HG03097 (cell line): ENCODE results near the gene NF2.
"Not testable (repeated sequence)": the region's sequence is repeated elsewhere in the genome, so short reads cannot be mapped to it uniquely, and the experiment has no call there.

Experiments
- ATAC-seq: cut with Tn5 transposase; IDR thresholded peaks from one replicate; pipeline ENCODE4 v1.9.1; 2021; ENCODE audit not compliant: unreplicated experiment, low FRiP score

NF2 gene

DNA sequence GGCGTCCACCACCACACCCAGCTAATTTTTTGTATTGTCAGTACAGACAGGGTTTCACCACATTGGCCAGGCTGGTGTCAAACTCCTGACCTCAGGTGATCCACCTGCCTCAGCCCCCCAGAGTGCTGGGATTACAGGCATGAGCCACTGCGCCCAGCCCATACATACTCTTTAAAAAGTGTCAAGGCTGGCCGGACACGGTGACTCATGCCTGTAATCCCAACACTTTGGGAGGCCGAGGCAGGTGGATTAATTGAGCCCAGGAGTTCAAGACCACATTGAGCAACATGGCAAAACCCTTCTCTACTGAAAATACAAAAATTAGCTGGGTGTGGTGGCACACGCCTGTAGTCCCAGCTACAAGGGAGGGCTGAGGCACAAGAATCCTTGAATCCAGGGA is 9.0 kb upstream of the NF2 start:
- ATAC-seq: not testable (repeated sequence)

DNA sequence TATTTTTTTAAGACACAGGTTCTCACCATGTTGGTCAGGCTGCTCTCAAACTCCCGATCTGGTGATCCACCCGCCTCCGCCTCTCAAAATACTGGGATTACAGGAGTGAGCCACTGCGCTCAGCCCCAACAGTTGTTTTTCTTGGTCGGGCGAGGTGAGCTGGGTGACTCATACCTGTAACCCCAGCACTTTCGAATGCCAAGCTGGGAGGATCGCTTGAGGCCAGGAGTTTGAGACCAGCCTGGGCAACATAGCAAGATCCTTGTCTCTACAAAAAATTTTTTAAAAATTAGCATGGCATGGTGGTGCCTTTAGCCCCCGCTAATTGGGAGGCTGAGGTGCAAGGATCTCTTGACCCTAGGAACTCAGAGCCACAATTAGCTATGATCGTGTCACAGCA is 7.0 kb upstream of the NF2 start:
- no peak for ATAC-seq

- ATAC-seq: not testable (repeated sequence)
These were observed 5.4 kb upstream of the NF2 start for GRCh38 chr22:29597871-29598683.

DNA sequence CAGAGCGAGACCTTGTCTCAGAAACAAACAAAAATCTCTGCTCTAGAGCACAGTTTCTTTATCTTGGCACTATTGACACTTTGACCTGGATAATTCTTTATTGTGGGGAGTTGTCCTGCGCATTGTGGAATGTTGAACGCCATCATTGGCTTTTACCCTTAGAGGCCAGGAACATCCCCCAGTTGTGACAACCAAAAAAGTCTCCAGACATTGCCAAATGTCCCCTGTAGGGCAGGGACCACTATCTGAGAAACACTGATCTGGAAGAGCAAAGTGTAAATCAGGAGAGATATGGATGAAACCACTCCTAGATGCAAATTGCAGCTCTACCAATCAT is 4.8 kb upstream of the NF2 start:
- ATAC-seq: no peak

DNA sequence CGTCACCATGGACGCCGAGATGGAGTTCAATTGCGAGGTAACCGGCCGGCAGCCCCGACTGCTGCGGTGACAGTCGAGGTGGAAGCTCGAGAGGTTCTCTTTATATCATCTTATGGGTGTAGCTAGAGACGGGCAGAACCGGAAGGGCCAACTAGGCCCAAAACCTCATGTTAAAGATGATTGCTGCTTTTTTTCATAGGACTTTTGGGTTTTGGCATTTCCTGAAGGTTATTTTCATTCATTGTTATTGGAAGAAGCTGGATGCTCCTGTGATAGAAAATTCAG is 585 bp downstream of the NF2 start:
- ATAC-seq: no peak

DNA sequence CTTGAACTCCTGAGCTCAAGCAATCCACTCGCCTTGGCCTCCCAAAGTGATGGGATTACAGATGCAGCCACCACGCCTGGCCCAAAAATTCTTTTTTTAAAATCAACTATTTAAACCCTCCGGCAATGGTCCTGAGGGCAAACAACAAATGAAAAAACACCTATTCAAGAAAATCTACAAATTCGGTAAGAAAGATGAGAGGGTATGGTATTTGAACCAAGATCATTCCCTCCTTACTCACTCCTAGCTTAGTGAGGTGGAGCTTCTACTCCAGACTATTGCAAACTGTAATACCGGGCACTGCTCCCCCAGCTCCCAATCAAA is 2.1 kb downstream of the NF2 start:
- ATAC-seq: no peak

DNA sequence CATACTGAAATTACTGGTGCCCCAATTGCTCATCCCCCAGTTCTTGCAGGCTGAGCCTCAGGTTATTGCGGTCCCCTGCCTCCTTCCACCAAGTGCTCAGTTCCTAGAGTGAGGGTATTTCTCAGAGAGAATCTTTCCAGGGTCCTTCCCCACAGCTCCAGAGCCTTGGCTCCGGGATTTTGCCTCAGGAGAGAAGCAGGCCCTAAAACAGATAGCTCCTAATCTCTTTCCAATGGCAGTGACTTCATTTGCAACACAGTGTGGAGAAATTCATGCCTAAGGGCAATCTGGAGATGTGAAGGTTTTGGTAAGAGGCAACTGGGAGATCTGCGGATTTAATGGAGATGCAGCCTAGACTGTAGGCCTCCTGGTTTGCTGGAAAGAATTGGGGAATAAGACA is 2.9 kb downstream of the NF2 start:
- no peak for ATAC-seq

GRCh38 chr22:29607426-29607825 is 4.0 kb downstream of the NF2 start:
- no peak for ATAC-seq

GRCh38 chr22:29609139-29609538 is 5.7 kb downstream of the NF2 start:
- no peak for ATAC-seq

GRCh38 chr22:29610780-29611179 is 7.3 kb downstream of the NF2 start:
- ATAC-seq: no peak

GRCh38 chr22:29615705-29616327 is 12.4 kb downstream of the NF2 start:
- no peak for ATAC-seq

GRCh38 chr22:29617922-29618629 is 14.6 kb downstream of the NF2 start:
- no peak for ATAC-seq

DNA sequence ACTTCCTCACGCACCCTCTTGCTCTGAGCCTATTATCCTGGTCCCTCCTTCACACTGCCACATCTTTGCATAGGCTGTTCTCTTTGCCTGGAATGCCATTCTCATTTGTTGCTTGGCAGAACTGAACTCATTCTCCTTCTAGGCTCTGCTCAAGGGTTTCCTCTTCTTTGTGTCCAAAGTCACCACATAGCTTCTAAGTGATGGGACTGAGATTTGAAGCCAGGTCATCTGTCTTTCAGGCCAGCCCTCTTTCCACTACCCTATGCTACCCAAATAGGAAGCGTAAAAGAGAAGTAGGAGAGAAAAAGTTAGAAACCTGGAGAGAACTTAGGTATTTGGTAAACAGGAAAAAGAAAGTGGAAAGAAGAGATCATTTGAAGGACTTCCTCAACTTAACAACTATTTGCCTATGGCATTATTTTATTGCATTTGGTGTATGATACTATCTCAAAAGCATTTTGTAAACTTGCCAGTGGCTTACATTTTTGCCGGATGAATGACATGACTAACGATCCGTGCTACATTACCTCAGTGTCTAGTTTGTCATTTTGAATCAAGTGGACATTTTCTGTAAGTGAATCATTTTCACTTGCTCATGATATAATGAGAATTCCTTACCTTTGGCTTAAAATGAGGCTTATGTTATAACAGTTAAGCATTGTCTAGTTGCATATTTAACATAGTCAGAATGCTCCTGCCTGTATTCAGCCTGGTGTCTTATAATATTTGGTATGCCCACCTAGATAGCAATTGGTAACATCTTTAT is 18.5 kb downstream of the NF2 start:
- no peak for ATAC-seq

DNA sequence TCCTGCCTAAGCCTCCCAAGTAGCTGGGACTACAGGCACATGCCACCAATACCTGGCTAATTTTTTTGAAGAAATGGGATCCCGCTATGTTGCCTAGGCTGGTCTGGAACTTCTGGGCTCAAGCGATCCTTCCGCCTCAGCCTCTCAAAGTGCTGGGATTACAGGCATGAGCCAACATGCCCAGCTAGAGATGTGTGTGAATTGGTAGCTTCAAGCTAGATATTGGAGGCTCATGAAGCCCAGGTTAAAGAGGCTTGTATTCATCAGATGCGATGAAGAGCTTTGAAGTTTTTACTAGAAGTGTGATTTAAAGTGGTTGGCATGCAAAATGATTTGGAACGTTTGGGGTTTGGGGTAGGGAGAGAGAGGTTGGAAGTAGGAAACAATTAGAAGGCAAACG is 19.6 kb downstream of the NF2 start:
- ATAC-seq: no peak

- no peak for ATAC-seq
These were observed 20.2 kb downstream of the NF2 start for GRCh38 chr22:29623553-29624169.

- ATAC-seq: no peak
These were observed 21.8 kb downstream of the NF2 start for GRCh38 chr22:29625090-29625825.

- ATAC-seq: no peak
These were observed 23.2 kb downstream of the NF2 start for GRCh38 chr22:29626497-29627195.

- ATAC-seq: no peak
These were observed 23.7 kb downstream of the NF2 start for GRCh38 chr22:29627196-29627535.

DNA sequence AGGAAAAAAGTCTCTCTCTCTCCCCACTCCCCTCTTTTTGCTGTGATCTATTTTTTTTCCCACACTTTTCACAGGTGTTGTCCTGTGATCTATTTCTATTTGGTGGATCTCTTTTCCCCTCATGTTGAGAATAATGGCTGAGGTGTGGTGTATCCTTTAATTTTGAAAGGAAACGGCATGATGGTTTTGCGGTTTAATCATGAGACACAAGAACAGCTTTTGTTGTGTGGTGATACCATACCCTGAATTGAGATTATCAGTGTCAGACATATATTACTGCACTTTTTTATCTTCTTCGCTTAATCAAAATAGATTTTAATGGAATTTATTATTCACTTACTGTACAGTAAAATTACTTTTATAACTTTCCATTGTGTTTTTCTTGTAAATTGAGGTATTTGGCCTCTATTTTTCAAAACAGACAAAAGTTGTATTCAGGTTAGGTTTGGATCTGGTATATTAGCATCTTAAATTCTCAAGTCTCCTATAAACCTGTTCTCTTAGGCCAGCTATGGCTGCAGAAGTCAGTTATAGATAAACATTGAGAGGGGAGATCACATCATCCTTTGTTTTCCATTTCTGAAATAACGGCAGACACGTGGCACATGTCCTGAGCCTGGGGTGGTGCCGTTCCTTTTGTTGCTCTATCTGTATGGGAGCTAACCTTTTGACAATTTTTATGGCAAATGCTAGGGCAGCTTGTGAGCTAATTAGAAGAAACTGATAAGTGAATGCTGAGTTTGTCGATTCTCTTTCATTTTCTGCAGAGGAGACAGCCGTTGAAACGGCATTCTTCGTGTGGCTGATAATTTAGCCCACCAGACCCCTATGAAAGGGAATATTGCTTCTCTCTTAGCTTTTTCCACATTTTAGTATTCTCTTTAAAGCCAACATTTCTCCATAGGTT is 25.8 kb downstream of the NF2 start:
- ATAC-seq: no peak
